Ishikawa (cell line): ENCODE measurements around the gene SEMA5A.

Experiments
- CEBPB ChIP-seq: IDR thresholded peaks from 2 replicates; pipeline ENCODE4 v1.6.1; 2012
- CREB1 ChIP-seq: IDR thresholded peaks from 2 replicates; pipeline ENCODE4 v1.6.1; 2012; ENCODE audit warnings: low read depth
- EGR1 ChIP-seq: IDR thresholded peaks from 2 replicates; pipeline ENCODE4 v1.6.1; 2012
- EP300 ChIP-seq: IDR thresholded peaks from 2 replicates; pipeline ENCODE4 v1.6.1; 2012; ENCODE audit warnings: borderline replicate concordance
- FOXM1 ChIP-seq: IDR thresholded peaks from 2 replicates; pipeline ENCODE4 v1.6.1; 2012; ENCODE audit warnings: low read depth, borderline replicate concordance
- NFIC ChIP-seq: IDR thresholded peaks from 2 replicates; pipeline ENCODE4 v1.6.1; 2012
- REST ChIP-seq: IDR thresholded peaks from 2 replicates; pipeline ENCODE4 v1.6.1; 2012; ENCODE audit warnings: low read depth, mild to moderate bottlenecking
- TAF1 ChIP-seq: IDR thresholded peaks from 2 replicates; pipeline ENCODE4 v1.6.1; 2012; ENCODE audit warnings: low read depth, mild to moderate bottlenecking
- TCF12 ChIP-seq: IDR thresholded peaks from 2 replicates; pipeline ENCODE4 v1.6.1; 2012; ENCODE audit warnings: low read depth
- TEAD4 ChIP-seq: IDR thresholded peaks from 2 replicates; pipeline ENCODE4 v1.6.1; 2012
- YY1 ChIP-seq: IDR thresholded peaks from 2 replicates; pipeline ENCODE4 v1.6.1; 2012; ENCODE audit warnings: low read depth
- ZBTB7A ChIP-seq: IDR thresholded peaks from 2 replicates; pipeline ENCODE4 v1.6.1; 2012; ENCODE audit warnings: low read depth

- TF ChIP-seq NFIC (no peak), EP300 (no peak), FOXM1 (no peak), CEBPB (no peak), TEAD4 (no peak), TCF12 (no peak), REST (no peak), ZBTB7A (no peak), YY1 (no peak), CREB1 (no peak), TAF1 (no peak), EGR1 (no peak)
Observed at GRCh38 chr5:9335754-9336495, 209.9 kb downstream of the SEMA5A start.
